Fibroblast of lung (primary cell): ENCODE results near the gene LMAN2.

Experiments
- EZH2 ChIP-seq: IDR thresholded peaks from 2 replicates; pipeline ENCODE4 v1.5.1; 2012; ENCODE audit warnings: low read length, control low read depth, mild to moderate bottlenecking; ENCODE audit errors: missing control alignments
- TF ChIP-seq, protein P1 (sequence below), 2 donors: IDR thresholded peaks in 1 of 2; conservative IDR thresholded peaks in 1 of 2; 1 replicate in 1 of 2; 2 replicates in 1 of 2; pipeline ENCODE4 v1.5.1; 2011 to 2012; ENCODE audit warnings: low read length in 2 of 2, control low read depth in 1 of 2, inconsistent platforms in 1 of 2, low read depth in 1 of 2, mild to moderate bottlenecking in 1 of 2

DNA sequence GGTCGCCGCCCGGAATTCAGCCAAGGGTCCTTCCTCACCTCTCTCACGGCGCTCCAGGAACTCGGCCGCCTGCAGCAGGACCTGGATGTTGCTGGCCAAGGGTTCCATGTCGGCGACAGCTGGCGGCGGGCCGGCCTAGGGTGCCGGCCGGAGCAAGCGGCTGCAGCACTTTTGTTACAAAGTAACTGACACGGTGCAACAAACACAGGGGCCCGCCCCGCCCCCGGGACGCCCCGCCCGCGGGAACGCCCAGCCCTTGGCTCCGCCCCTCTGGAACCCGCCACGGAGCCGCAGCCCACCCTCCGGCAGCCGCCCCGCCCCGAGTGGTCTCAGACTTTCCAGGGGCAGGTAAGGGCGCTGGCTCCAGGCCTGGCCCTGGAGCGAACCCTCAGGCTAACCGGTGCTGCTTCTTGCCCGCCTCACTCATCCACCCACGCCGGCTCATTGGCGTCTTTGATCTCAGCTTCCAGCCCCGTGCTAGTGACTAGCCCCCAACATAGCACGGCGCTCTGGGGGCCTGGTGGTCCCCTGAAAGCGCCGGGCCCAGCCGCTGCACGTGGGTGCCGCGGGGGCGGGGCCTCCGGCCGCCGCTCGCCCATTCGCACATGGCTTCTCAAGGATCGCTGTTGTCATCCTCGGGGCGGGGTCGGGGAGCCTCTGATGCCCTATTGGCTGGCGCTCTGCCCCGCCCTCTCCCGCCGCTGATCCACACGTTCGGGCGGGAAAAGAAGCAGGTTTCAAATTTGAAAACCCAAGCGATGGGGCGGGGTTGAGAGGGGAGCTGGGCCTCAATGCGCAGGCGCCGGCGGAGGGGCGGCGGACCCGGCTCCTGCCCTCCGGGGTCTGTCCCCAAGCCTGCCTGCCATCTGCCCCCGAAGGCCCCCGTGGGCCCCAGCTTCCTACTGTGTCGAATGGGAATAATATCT, 39.5 kb downstream of the LMAN2 start, which contains the start of gene MXD3:
- TF ChIP-seq, protein P1, sequence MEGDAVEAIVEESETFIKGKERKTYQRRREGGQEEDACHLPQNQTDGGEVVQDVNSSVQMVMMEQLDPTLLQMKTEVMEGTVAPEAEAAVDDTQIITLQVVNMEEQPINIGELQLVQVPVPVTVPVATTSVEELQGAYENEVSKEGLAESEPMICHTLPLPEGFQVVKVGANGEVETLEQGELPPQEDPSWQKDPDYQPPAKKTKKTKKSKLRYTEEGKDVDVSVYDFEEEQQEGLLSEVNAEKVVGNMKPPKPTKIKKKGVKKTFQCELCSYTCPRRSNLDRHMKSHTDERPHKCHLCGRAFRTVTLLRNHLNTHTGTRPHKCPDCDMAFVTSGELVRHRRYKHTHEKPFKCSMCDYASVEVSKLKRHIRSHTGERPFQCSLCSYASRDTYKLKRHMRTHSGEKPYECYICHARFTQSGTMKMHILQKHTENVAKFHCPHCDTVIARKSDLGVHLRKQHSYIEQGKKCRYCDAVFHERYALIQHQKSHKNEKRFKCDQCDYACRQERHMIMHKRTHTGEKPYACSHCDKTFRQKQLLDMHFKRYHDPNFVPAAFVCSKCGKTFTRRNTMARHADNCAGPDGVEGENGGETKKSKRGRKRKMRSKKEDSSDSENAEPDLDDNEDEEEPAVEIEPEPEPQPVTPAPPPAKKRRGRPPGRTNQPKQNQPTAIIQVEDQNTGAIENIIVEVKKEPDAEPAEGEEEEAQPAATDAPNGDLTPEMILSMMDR (conservative IDR thresholded peaks at IDR 0.05 in 1 of 2, IDR thresholded peaks at IDR 0.05 in 1 of 2; ENCODE audit: low read depth in 1 of 2, low read length in 2 of 2), result no peak
- TF ChIP-seq EZH2, result no peak
